GM18909 (cell line): ENCODE data around the gene MAP1LC3A.
"Not testable (repeated sequence)": the region's sequence is repeated elsewhere in the genome, so short reads cannot be mapped to it uniquely, and the experiment has no call there.

ENCODE experiments used
- ATAC-seq: cut with Tn5 transposase; IDR thresholded peaks from one replicate; pipeline ENCODE4 v1.9.1; 2021; ENCODE audit warnings: mild to moderate bottlenecking; ENCODE audit not compliant: unreplicated experiment, poor library complexity

The MAP1LC3A gene

DNA sequence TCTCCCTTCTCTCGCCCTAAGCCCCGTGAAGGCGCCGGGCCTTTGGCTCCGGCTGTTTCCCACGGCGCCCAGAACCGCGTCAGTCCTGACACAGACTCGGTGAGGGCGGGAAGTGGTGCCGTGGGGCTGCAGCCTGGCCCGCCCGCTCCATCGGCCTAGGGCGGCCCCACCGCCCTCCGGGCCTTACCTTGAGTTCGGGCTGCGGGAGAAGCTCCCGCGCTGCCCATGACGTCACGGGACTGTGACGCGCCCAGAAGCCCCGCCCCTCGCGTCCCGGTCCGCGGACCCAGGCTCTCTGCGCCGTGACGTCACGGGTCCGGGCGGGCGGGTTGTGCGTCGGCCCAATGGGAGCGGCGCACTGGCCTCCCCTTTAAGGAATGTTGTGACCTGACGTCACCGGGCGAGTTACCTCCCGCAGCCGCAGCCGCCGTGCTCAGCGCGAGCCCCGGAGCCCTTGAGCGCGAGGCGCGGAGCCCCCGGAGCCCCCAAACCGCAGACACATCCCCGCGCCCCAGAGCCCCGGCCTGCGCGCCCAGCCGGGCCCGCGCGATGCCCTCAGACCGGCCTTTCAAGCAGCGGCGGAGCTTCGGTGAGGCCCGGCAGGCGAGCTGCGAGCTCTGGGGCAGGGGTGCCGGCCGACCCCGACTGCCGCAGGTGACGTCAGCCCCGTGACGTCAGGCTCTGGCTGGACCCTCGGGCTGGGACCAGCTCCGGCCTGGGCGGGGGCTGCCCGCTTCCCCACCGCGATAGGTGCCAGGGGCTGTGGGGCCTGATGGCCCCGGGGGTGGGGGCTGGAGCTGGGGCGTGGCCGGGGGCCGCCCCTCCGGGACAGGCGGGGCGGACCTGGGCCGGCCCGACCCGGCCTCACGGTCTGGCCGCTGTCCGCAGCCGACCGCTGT lies at the start of gene MAP1LC3A:
TSS of gene MAP1LC3A (plus strand) at position 399 of the 899 bp plus-strand sequence. CDS start at position 550, 151 bp downstream.
- ATAC-seq = peak; percentile 67

- no peak for ATAC-seq
Measured at GRCh38 chr20:34510575-34510974, 47.9 kb upstream of the MAP1LC3A start.

- ATAC-seq = no peak
Measured at GRCh38 chr20:34511891-34512265, 46.6 kb upstream of the MAP1LC3A start.

DNA sequence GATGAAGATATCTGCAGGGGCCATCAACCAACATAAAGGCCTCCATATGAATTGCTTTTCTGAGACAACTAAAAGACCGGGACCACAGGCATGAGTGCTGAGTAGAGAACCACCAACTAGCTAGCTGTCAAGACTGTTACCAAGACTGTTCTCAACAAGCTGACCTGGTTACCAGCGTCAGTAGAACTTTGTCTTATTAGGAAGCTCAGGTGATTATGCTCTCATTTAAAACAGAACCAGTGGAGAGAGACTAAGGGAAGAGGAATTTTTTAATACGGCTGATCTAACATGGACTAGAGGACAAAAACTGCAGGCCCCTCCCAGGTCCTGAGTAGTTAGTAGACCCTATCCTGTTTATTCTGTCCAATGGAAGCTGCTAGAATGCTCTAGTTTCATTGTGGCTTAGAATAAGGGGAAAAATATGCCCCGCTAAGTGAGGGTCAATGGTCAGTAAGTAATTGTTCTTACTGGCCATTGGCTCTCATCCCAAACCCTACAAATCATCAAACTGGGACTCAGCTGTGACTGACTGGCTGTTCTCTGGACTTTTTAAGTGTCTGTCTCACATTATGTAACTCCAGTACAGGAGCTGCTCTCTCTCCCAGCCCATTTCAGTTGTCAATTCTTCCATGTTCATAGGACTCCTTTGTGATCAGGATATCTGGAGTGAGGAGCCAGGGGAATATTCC lies 46.1 kb upstream of the MAP1LC3A start:
- ATAC-seq = no peak

GRCh38 chr20:34512955-34513419 lies 45.5 kb upstream of the MAP1LC3A start:
- ATAC-seq = no peak

- not testable (repeated sequence) for ATAC-seq
Measured at GRCh38 chr20:34514034-34514433, 44.5 kb upstream of the MAP1LC3A start.

DNA sequence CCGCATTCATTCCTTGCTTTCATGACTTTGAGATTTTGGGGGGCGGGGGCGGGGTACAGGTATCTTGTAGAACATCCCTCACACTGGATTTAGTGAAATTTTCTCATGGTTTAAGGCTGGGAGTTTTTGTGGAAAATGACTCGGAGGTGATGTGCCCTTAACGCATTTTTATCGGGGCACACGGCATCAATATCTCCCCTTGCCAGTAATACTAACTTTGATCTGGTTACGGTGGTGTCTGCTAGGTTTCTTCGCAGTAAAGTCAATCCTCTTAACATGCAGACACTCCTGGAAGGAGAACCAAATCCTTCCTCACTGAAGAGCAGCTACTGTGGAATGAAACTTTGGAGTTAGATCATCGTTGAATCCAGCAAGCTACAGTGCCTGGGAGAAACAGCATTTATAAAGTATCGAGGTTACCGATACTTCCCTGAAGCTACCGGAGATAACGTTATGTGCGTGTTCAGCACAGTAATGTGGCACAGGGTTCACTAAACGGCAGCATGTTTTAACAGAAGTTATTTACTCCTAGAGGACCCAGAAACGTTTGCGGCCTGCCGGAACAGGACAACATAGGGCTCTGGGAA lies 43.5 kb upstream of the MAP1LC3A start:
- no peak for ATAC-seq

- peak; percentile 47 for ATAC-seq
Measured at GRCh38 chr20:34515484-34516246, 42.9 kb upstream of the MAP1LC3A start.

DNA sequence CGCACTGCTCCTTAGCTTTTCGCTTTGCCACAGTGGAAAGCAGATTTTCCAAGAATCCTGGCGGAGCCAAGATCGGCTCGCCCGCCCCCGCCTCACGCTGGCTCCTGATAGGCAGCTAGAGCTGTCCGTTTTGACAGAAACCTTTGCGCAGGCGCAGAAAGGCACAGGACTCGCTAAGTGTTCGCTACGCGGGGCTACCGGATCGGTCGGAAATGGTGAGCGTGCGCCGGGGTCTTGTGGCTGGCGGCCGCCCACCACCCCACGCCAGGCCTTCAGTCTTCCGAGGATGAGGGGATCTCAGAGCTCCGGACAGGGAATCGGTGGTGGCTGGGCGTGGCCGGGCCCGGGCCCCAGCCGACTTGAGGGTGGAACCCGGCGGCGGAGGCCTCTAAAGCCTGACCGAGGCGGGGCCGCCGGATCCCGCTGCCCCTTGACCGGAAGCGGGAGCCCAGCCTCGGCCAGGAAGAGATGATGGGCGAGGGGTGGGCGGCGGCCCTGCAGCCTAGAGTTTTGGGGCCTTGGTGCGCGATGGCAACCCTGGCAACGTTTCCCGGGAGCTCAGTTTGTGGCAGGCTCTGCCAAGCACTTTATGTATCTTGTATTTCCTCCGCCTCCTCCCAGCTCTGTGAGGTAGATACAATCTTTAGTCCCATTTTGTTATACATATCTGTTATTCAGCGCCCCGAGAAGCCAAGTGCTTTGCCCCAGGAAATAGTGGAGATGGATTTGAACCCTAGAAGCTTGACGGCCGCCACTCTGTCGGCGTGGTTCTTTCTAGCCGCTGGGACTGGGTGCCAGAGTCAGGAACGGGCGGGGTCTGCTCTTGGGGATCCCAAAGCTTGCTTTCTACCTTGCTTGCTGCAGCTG lies 42.0 kb upstream of the MAP1LC3A start, which contains the start of gene DYNLRB1:
TSS of gene DYNLRB1 (plus strand) at position 176 of the 867 bp plus-strand sequence. CDS start at position 213, 37 bp downstream.
- peak; percentile 74 for ATAC-seq

DNA sequence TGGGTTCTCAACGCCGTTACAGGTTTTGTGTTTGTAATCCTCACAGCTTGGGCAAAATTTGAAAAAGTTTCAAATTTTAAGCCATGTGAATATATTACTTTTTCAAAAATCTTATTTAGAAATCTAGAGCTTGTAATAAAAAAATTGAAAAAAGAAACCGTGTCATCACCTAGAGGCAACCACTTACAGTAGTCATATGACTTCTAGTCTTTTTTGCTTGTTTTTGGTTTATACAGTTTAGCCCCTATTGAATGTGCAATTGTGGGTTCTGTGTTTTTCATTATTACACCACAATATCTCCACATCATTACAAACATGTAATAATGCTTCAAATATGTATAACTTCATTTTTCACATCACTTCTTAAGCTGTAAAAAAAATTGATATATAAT lies 41.4 kb upstream of the MAP1LC3A start:
- ATAC-seq = no peak

- not testable (repeated sequence) for ATAC-seq
Measured at GRCh38 chr20:34518863-34519262, 39.7 kb upstream of the MAP1LC3A start.

DNA sequence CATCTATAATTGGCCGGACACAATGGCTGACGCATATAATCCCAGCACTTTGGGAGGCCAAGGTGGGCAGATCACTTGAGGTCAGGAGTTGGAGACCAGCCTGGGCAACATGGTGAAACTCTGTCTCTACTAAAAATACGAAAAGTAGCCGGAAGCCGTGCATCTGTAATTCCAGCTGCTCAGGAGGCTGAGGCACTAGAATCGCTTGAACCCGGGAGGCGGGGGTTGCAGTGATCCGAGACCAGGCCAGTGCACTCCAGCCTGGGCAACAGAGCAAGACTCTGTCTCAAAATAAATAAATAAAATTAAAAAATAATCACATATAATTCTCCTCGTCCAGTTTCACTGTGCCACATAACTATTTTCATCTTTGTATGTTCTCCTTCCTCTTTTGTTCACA lies 38.7 kb upstream of the MAP1LC3A start:
- not testable (repeated sequence) for ATAC-seq

DNA sequence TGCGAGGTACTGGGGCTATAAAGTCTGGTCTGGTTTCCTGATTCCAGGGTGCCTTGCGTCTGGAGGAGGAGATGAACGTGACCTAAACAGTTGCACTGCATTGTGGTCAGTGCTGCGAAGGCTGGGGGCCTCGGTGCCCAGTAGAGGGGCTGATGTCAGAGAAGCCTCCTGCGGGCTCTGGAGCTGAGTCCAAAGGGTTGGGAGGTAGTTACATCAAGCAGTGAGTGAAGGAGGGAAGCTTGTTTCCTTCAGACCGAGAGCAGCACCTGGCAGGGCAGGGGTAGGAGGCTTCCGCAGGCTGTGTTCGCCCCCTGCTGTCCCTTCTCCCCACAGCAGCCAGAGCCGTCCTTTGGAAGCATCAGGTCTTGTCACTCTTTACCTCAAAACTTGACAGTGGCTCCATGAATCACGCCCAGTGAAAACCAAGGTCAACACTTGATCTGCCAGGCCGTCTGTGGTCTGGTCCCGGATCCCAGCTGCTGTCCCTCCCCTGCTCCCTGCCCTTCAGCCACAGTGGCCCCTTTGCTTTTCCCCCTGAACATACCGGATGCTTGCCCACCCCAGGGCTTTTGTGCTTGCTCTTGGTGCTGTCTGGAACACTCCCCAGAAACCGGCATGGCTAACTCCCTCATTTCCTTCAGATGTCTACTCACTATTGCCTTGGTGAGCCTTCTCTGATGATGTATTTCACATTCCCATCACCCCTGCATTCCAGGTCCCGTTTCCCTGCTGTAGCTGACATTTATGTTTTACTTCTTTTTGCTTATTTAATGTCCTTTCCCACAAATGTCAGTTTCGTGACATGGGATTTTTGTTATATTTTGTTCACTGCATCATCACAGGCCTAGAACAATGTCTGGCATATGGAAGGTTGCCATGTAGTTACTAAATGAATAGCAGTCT lies 35.3 kb upstream of the MAP1LC3A start:
- ATAC-seq = no peak

DNA sequence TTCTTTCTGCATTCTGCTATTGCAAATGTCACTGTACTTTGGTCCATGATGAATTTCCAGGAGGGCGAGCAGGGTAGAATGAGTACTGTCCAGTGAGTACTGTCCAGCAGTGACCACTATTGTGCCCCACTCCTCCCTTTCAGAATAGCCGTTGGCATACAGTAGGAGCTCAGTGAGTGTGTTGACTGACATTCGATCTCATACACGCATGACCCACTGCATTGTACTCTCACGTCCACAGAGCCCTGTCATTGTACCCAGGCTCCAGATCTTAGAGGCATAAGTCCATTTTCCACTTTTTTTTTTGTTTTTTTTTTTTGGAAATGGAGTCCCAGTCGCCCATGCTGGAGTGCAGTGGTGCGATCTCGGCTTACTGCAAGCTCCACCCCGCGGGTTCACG lies 34.1 kb upstream of the MAP1LC3A start:
- no peak for ATAC-seq

- no peak for ATAC-seq
Measured at GRCh38 chr20:34525342-34525708, 33.2 kb upstream of the MAP1LC3A start.

DNA sequence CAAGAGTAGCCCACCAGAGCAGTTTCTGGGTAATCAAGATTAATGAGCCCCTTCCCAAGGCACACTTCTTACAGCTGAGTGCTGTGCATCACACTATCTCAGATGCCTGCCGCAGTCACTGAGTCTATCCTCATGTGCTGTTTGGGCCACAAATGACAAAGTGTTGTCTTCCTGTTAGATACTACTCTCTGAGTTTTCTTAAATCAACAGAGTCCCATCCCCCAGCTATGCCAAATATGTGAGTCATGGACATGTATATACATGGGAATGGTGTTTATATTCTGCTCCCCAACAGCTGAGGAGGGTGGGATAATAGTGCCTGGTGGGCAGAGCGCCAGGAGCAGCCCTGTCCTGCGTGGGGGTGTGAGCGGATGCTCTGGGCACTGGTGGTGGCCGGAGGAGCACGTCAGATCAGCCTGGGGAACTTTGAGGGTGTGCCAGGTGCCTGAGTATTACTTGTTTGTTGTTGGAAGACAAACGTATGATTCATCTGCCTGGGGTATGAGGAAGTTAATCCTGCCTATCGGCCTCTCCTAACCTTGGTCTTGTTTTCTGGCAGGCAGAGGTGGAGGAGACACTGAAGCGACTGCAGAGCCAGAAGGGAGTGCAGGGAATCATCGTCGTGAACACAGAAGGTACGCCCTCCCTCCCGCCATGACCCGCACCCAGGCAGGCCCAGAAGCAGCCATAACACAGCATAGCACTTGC lies 32.7 kb upstream of the MAP1LC3A start:
- no peak for ATAC-seq

GRCh38 chr20:34526466-34526865 lies 32.1 kb upstream of the MAP1LC3A start:
- ATAC-seq = no peak

- ATAC-seq = no peak
Measured at GRCh38 chr20:34527016-34527415, 31.5 kb upstream of the MAP1LC3A start.
